Transverse colon (tissue), 4 donors: ENCODE results near the gene ABCD1.

ENCODE experiments used
- CTCF ChIP-seq, 5 experiments: fragments of 200-600 bp in 3 of 5; fragments of 450-650 bp in 2 of 5; sonication (generic) in 3 of 5; IDR thresholded peaks; 1 replicate in 2 of 5; 2 replicates in 3 of 5; pipeline ENCODE4 v1.5.1; 2016 to 2017; ENCODE audit warnings: antibody characterized with exemption in 5 of 5, inconsistent platforms in 3 of 5, mild to moderate bottlenecking in 2 of 5, moderate library complexity in 1 of 5
- POLR2AphosphoS5 ChIP-seq, 3 donors: sonication (generic); formaldehyde crosslinking; IDR thresholded peaks; one replicate each; pipeline ENCODE4 v1.6.1; 2016; ENCODE audit warnings: antibody characterized with exemption in 3 of 3

- no peak for TF ChIP-seq CTCF (IDR thresholded peaks at IDR 0.05)
- TF ChIP-seq POLR2AphosphoS5 (IDR thresholded peaks at IDR 0.05) = no peak
Observed at GRCh38 chrX:153736071-153736820, 11.6 kb downstream of the ABCD1 start.
